Activated B cell treated with CpG ODN at 0.5 μM for 24 hours (primary cell): Measurements from ENCODE around the gene EARS2. TPM values are rescaled to one million over a fixed set of nuclear protein-coding genes. Genes with fewer than 3 reads are reported as not detected.

Source experiments
- ATAC-seq: fragments of 200-7000 bp; cut with Tn5 transposase; one replicate; pipeline ENCODE4 v1.10.0; 2021; ENCODE audit warnings: low read depth, mild to moderate bottlenecking, moderate library complexity
- CTCF ChIA-PET: fragments of 350-600 bp; sonication (Branson Sonifier 250); formaldehyde crosslinking; loops from one replicate; lab custom pipeline; 2021; ENCODE audit warnings: antibody characterized with exemption; lab: Charles Lee
- POLR2A ChIA-PET: fragments of 350-600 bp; sonication (Branson Sonifier 250); formaldehyde crosslinking; loops from one replicate; lab custom pipeline; 2021; ENCODE audit warnings: antibody characterized with exemption; lab: Charles Lee
- DNase-seq: peaks from one replicate; pipeline ENCODE4 v3.0.0; 2022
- H3K27ac Mint-ChIP-seq: one replicate; pipeline ENCODE4 v1.8.0; 2020; ENCODE audit warnings: mixed read lengths
- H3K27me3 Mint-ChIP-seq: one replicate; pipeline ENCODE4 v1.8.0; 2021; ENCODE audit warnings: mixed read lengths
- H3K36me3 Mint-ChIP-seq: one replicate; pipeline ENCODE4 v1.8.0; 2021; ENCODE audit warnings: low read depth, mixed read lengths
- H3K4me1 Mint-ChIP-seq: one replicate; pipeline ENCODE4 v1.8.0; 2021; ENCODE audit warnings: mixed read lengths
- H3K4me3 Mint-ChIP-seq: one replicate; pipeline ENCODE4 v1.8.0; 2020; ENCODE audit warnings: mild to moderate bottlenecking, mixed read lengths
- H3K9me3 Mint-ChIP-seq: one replicate; pipeline ENCODE4 v1.8.0; 2020; ENCODE audit warnings: mixed read lengths
- CTCF ChIP-seq: fragments of 200-600 bp; IDR thresholded peaks from one replicate; pipeline ENCODE4 v1.8.0; 2022; ENCODE audit warnings: antibody characterized with exemption, mild to moderate bottlenecking
- intact Hi-C: fragments of 100-400 bp; cut with micrococcal nuclease; formaldehyde crosslinking; loops from one replicate; pipeline ENCODE4 v1.15.1; 2024
- total RNA-seq: library from RNA; stranded (reverse); gene quantifications from 2 replicates; pipeline ENCODE4 v1.2.3, GENCODE V29; 2022

The EARS2 gene
- total RNA-seq, 1 donor from 2014 or later: 27.5 TPM

- POLR2A ChIA-PET: interaction anchor here (0.7 kb wide), 3 partner anchors 24 to 43 kb away, joined by 4 to 5 read pairs (median 4); no protein-coding TSS in a partner anchor
- no peak overlapping the region for H3K4me3 Mint-ChIP-seq
- DNase-seq (no peak), ATAC-seq (no peak)
- no peak overlapping the region for H3K27ac Mint-ChIP-seq
- no peak for TF ChIP-seq CTCF
- H3K4me1 Mint-ChIP-seq: peaks cover 24% of the 10 kb centered on the region
- no peaks in the 10 kb centered on the region for H3K27me3 Mint-ChIP-seq
- intact Hi-C loops: no loop called here
- H3K9me3 Mint-ChIP-seq: no peaks in the 10 kb centered on the region
- peaks cover 65% of the 10 kb centered on the region for H3K36me3 Mint-ChIP-seq
- CTCF ChIA-PET: no interaction called here
Measured at GRCh38 chr16:23561586-23561985, 4.4 kb upstream of the EARS2 start.

- peak overlapping the region; percentile 89 for H3K27ac Mint-ChIP-seq
- peak overlapping the region; percentile 93 for H3K4me3 Mint-ChIP-seq
- POLR2A ChIA-PET: interaction anchor here (0.7 to 2.1 kb wide), 16 partner anchors 13 to 1605 kb away, joined by 3 to 15 read pairs (median 5); partner anchors contain the start of genes GGA2, NDUFAB1 and UQCRC2
- intact Hi-C loops: loop anchor here (1.0 to 2.0 kb wide), 8 partner anchors 38 to 981 kb away; partner anchors contain the start of genes COG7, DCTN5, NDUFAB1 and PALB2
- DNase-seq (no peak), ATAC-seq (no peak)
- H3K4me1 Mint-ChIP-seq: peaks cover 30% of the 10 kb centered on the region
- no peaks in the 10 kb centered on the region for H3K27me3 Mint-ChIP-seq
- H3K36me3 Mint-ChIP-seq: peaks cover 41% of the 10 kb centered on the region
- CTCF ChIA-PET: interaction anchor here (0.8 to 2.8 kb wide), 4 partner anchors 13 to 52 kb away, joined by 3 to 28 read pairs (median 8); partner anchors contain the start of gene NDUFAB1
- TF ChIP-seq CTCF: no peak
- H3K9me3 Mint-ChIP-seq: no peaks in the 10 kb centered on the region
Measured at GRCh38 chr16:23557779-23558702, 891 bp upstream of the EARS2 start.

- Mint-ChIP-seq H3K27ac (no peak overlapping the region), H3K4me3 (no peak overlapping the region), H3K36me3 (peaks cover 41% of the 10 kb centered on the region), H3K27me3 (no peaks in the 10 kb centered on the region), H3K4me1 (peaks cover 27% of the 10 kb centered on the region), H3K9me3 (no peaks in the 10 kb centered on the region)
- no peak for TF ChIP-seq CTCF
- no peak for ATAC-seq
- DNase-seq: no peak
- CTCF ChIA-PET: interaction anchor here (1.0 kb wide), 1 partner anchor 42 kb away, joined by 4 read pairs; no protein-coding TSS in a partner anchor
- intact Hi-C loops: no loop called here
- POLR2A ChIA-PET: no interaction called here
Measured at GRCh38 chr16:23554536-23554935, 2.6 kb downstream of the EARS2 start.

- Mint-ChIP-seq H3K36me3 (peaks cover 54% of the 10 kb centered on the region), H3K4me3 (no peak overlapping the region), H3K27ac (no peak overlapping the region), H3K4me1 (peaks cover 12% of the 10 kb centered on the region), H3K9me3 (no peaks in the 10 kb centered on the region), H3K27me3 (no peaks in the 10 kb centered on the region)
- intact Hi-C loops: no loop called here
- TF ChIP-seq CTCF: no peak
- ChIA-PET POLR2A (no interaction called here), CTCF (no interaction called here)
- no peak for ATAC-seq
- no peak for DNase-seq
Measured at GRCh38 chr16:23552161-23552560, 5.0 kb downstream of the EARS2 start.

GRCh38 chr16:23549938-23550337 is 7.2 kb downstream of the EARS2 start:
- H3K27me3 Mint-ChIP-seq: no peaks in the 10 kb centered on the region
- H3K9me3 Mint-ChIP-seq: no peaks in the 10 kb centered on the region
- no peak overlapping the region for H3K27ac Mint-ChIP-seq
- DNase-seq (no peak), ATAC-seq (no peak)
- peaks cover 70% of the 10 kb centered on the region for H3K36me3 Mint-ChIP-seq
- POLR2A ChIA-PET: interaction anchor here (0.7 kb wide), 1 partner anchor 20 kb away, joined by 8 read pairs; no protein-coding TSS in a partner anchor
- H3K4me1 Mint-ChIP-seq: no peaks in the 10 kb centered on the region
- CTCF ChIA-PET: no interaction called here
- no peak for TF ChIP-seq CTCF
- intact Hi-C loops: no loop called here
- H3K4me3 Mint-ChIP-seq: no peak overlapping the region
